LNCaP clone FGC (cell line): ENCODE data around the gene OR56A1.
"Not testable (repeated sequence)": the region's sequence is repeated elsewhere in the genome, so short reads cannot be mapped to it uniquely, and the experiment has no call there.

Source experiments
- DNase-seq: peaks from one replicate; pipeline ENCODE4 v3.0.0-alpha.2; 2011; ENCODE audit warnings: low read depth
- H3K4me3 ChIP-seq: 2 replicates; pipeline ENCODE4 v1.5.1; 2011; ENCODE audit warnings: mild to moderate bottlenecking, low read depth, low read length, control low read depth
- CTCF ChIP-seq: IDR thresholded peaks from 2 replicates; pipeline ENCODE4 v1.5.1; 2012; ENCODE audit warnings: mild to moderate bottlenecking; ENCODE audit not compliant: control insufficient read depth, insufficient read depth; ENCODE audit errors: extremely low read depth

The OR56A1 gene, protein sequence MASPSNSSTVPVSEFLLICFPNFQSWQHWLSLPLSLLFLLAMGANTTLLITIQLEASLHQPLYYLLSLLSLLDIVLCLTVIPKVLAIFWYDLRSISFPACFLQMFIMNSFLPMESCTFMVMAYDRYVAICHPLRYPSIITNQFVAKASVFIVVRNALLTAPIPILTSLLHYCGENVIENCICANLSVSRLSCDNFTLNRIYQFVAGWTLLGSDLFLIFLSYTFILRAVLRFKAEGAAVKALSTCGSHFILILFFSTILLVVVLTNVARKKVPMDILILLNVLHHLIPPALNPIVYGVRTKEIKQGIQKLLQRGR

DNA sequence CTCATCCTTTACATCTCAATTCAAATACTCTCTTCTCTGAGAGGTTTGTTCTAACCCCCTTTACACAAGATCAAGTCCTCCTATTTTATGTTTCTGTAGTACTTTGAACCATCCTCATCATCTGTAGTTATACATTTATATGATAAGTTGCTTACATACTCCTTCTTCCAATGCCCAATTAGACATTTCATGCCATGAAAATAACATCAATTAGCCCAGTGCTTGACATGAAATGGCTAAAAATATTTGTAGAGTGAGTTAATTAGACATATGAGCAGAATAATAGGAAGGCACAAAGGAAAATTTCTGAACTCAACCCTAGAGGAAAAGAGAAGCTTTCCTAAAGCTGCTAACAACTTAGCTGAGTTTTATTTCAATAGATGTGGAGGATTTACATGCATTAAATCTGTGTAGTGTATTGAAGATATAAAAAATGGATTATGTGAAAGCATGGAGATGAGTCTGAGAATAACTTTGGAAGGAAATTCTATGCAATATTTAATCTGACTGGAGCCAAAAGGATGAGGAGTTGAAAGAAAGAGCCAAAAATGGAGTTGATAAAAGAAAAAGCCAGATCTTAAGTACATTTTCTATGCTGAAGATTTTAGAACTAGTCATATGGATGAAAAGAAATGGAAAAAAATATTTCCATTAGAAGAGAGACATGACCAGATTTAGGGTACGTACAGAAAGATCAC is at the start of gene OR56A1:
Gene OR56A1, minus strand, starts transcription at position 51 of the 698 bp plus-strand sequence. CDS start 3,066 bp downstream, outside the sequence.
- H3K4me3 ChIP-seq = no peak within 1 kb of the TSS
- no peak for DNase-seq
- TF ChIP-seq CTCF = no peak

- no peak for DNase-seq
- H3K4me3 ChIP-seq = no peak overlapping the region
- no peak for TF ChIP-seq CTCF
These were observed 48.9 kb upstream of the OR56A1 start for GRCh38 chr11:6079463-6079862.

GRCh38 chr11:6077723-6078122 is 47.2 kb upstream of the OR56A1 start:
- DNase-seq = no peak
- no peak for TF ChIP-seq CTCF
- H3K4me3 ChIP-seq = no peak overlapping the region

- not testable (repeated sequence) for H3K4me3 ChIP-seq, DNase-seq
These were observed 45.9 kb upstream of the OR56A1 start for GRCh38 chr11:6076443-6076842.

DNA sequence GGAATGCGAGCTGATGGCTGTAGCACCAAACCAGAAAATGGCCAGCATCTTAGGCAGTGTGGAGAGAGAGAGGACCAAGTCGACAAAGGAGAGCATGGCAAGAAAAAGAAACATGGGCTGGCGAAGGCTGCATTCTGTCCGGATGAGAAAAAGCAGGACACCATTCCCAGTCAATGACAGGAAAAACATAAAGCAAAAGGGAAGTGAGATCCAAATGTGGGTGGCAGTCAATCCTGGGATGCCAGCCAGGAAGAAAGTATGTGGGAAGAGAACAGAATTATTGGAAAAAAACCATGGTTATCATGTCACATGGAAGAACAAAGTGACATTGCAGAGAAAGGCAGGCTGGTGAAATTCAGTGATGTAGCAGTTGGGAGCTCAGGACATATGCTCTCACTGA is 36.9 kb upstream of the OR56A1 start:
- DNase-seq = no peak
- TF ChIP-seq CTCF = no peak
- H3K4me3 ChIP-seq = no peak overlapping the region

DNA sequence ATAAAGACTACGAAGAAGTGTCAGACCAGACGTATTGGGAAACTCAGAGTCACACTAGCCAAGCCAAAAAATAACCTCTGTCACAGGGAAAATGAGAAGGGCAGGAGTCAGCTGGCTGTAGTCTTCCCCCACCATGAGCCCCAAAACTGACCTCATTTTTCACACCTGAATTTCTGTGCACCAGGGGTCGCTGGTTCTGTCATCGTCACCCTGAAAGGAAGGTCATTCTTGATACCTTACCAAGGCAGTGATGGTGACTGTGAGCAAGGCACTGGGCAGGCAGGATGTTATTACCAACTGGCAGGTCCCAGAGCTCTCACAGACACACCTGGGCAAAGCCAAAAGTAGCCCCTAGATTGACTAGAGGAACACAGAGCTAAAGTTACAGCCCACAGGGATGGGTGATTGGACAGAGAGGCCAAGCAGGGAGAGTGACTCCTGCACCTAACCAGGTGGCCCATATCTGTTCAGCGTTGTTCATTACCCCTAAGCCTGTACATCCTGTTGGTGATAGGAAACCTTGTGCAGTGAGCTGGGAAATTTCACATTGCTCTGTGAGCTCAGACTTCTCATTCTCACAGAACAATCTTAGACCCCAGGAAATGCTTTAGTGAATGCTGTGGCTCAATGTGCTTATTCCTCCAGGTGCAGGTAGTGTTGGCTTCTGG is 32.3 kb upstream of the OR56A1 start:
- DNase-seq = no peak
- no peak for TF ChIP-seq CTCF
- H3K4me3 ChIP-seq = no peak overlapping the region

DNA sequence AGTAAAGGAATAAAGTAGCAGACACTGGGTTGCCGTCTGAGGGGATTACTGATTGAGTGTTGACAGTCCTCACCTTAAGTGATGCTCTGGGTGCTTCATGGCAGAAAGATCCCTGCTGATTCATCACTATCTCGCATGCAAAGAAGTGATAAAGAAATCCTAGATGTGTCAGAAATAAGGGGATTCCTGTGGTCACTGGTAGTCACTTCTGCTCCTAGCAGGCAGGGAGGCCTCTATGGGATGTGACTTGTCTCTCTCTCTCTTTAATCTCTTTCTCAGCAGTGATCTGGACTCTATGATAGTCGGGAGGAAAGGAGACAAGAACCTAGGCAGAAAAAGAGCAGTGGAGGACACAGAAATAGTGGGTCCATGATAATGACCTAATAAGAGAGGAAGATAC is 30.9 kb upstream of the OR56A1 start:
- DNase-seq = no peak
- TF ChIP-seq CTCF = no peak
- no peak overlapping the region for H3K4me3 ChIP-seq
